GM19455 (cell line): Measurements from ENCODE around the gene SNED1.

Source experiments
- ATAC-seq: cut with Tn5 transposase; IDR thresholded peaks from one replicate; pipeline ENCODE4 v1.9.1; 2021; ENCODE audit not compliant: unreplicated experiment

SNED1 gene

GRCh38 chr2:241066171-241066892, 67.9 kb downstream of the SNED1 start:
- no peak for ATAC-seq

- ATAC-seq = no peak
These were observed 68.5 kb downstream of the SNED1 start for GRCh38 chr2:241066893-241067341.

- ATAC-seq = no peak
These were observed 69.2 kb downstream of the SNED1 start for GRCh38 chr2:241067501-241068135.

- ATAC-seq = no peak
These were observed 69.9 kb downstream of the SNED1 start for GRCh38 chr2:241068136-241068941.

GRCh38 chr2:241068942-241069810, 70.8 kb downstream of the SNED1 start:
- ATAC-seq = no peak

- ATAC-seq = no peak
These were observed 71.4 kb downstream of the SNED1 start for GRCh38 chr2:241069821-241070281.

DNA sequence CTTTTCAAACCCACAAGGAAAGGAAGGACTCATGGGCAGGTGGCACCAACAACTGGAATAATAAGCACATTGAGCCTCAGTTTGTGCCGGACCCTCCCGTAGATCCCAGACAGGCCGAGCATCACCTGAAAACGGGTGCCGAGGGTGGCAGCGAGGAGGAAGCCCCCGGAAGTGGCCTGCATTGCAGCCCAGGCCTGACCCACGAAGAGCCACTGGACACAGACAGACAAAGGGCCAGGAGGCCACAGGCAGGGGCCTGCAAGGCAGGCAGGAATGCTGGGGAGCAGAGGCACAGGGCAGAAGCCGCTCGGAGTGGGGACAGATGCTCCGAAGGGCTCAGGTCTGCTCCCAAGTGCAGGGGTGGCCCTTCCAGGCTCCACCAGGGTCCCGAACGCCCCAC, 71.9 kb downstream of the SNED1 start:
- ATAC-seq = no peak

DNA sequence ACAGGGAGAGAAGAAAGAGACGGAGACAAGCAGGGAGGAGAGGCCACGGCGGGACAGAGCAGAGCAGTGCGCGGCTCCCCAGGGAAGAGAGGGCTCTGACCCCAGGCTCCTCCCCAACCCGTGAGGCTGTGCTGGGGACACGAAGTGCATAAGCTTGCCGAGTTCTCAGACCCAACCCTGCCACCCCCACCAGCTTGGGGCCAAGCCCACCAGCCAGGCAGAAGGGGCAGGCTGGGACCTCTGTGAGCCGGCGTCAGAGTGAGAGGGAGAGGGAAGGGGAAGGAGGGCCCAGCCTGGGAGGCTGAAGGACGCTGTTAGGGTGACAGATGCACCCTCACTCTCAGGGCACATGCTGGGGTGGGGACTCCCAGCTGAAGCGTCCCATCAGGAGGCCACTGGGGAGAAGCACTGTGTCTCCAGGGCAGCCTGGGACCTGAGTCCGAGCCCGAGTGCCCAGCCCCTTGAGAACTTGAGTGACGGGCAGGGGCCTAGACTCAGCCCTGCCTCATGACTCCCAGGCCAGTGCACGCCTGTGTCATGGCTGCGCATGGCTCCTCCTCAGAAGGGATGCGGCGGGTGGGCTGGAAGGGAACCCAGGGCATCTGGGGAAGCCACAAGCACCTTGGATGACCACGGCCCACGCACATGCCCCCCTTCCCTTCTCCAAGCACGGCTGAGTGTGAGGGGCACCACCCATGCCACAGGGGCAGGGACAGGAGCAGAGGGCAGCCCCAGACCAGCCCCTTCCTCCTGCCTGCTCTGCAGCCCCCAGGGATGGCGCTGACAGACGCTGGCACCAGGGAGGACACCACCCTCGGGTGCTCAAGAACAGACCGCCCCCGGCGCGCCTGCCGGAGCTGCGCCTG, 72.6 kb downstream of the SNED1 start:
- no peak for ATAC-seq

DNA sequence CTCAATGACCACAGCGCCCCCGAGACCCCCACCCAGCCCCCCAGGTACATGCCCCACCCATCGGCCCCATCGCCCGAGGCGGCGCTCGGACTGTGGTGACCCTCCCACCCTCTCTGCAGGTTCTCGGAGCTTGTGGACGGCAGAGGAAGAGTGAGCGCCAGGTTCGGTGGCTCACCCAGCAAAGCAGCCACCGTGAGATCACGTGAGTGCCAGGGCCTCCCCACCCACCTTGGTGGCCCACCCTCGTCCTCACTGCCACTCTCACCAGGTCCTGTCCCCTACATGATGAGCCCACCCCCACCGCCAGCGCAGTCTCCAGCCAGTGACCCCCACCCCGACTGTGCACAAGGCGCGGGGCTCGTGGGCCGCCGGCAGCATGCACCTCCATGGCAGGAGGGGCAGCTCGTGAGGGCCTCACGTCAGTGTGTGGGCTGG, 73.3 kb downstream of the SNED1 start:
- ATAC-seq = no peak

- no peak for ATAC-seq
These were observed 73.7 kb downstream of the SNED1 start for GRCh38 chr2:241072151-241072550.

GRCh38 chr2:241072553-241073165, 74.2 kb downstream of the SNED1 start:
- no peak for ATAC-seq

DNA sequence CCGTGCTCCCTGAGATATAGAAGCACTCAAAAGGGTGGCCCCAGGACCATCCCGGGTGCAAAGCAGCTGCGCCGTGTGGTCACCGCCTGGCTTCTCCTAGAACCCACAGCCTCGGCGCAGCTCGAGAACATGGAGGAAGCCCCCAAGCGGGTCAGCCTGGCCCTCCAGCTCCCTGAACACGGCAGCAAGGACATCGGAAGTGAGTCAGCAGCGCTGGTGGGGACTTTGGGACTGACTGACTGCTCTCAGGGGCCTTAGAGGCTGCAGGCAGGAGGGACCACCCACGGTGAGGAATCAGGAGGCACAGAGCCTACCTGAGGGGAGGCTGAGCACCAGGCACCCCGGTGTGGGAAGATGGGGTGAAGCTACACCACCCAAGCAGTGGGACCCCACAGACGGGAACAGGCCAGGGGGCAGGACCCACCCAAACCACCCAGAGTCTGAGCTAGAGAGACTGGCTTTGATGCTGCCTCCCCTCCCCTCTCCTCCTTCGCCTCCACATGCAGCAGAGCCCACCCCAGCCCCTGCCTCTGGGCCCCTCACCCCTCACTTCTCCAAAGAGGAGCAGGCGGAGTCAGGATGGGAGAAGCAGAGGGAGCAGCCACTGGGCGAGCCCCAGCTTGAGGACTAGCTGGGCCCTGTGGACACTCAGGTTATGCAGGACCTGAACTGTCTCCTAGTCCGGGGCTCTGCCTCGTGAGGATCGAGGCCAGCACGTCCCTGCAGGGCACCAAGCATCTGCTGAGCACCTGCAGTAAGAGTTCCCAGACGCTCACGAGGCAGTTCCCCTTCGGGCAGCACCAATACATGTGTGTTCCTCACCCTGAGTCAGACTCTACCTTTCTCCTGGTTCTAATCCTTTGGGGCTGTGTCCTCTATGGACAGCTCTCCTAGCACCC, 75.0 kb downstream of the SNED1 start:
- no peak for ATAC-seq

DNA sequence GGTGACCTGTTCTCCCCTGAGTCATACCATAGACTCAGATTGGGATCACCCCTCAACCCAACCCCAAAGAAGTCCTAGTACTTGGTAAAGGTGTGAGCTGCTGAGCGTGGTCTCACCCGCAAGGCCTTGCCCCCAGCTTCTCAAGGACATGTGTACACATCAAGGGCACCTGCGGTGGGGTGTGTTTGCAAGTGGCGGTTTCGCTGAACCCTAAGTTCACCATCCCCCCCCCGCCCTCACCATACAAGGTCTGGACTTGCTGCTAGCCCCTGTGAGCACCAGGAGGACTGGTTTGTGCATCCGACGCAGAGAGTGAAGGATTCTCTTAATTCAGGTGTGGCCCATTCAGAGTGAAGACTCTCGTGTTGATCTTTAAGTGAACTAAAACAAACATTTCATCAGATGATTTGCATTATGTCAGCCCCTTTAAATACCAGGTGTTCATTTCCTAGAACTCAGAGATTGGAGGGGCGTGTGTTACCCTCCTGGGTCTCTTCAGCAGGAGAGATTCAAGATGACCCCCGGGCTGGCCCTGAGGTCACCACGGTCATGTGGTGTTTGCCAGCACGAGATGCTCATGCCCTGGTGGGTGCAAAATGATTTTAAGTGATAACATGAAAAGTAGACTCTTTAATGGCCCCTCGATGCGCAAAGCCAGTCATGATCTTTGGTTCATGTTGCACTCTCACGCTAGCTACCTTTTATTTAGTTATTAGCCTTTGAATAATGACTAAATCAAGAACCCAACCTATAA, 75.8 kb downstream of the SNED1 start:
- ATAC-seq = no peak

GRCh38 chr2:241074901-241075540, 76.6 kb downstream of the SNED1 start:
- ATAC-seq = no peak

GRCh38 chr2:241080405-241081189, 82.2 kb downstream of the SNED1 start:
- no peak for ATAC-seq

DNA sequence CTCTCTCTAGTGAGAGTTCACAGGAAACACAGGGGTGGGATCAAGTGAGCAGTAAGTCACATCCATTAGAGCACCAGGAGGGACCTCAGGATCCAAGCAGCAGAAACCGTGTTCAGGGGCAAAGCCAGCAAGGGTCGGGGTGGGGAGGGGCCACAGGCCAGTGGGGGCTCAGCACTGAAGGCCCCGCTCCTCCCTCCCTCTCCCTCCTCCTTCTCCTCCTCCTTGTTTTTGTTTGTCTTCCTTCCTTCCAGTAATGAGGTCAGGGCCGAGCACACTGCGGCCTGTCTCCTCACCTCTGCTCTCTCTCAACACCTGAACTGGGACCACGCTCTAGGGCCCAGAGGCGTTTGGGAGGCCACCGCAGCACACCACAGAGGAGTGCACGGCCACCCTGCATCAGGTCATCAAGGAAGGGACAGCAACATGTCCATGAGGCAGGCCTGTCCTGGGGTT, 82.8 kb downstream of the SNED1 start:
- no peak for ATAC-seq
